GM21717 (cell line): ENCODE measurements around the gene ARL8A.
A peak's percentile ranks its signal among the peaks of the same experiment; 100 is the strongest.
"Not testable (repeated sequence)": the region's sequence is repeated elsewhere in the genome, so short reads cannot be mapped to it uniquely, and the experiment has no call there.

Experiments
- ATAC-seq: cut with Tn5 transposase; IDR thresholded peaks from one replicate; pipeline ENCODE4 v1.9.1; 2021; ENCODE audit warnings: mild to moderate bottlenecking, moderate library complexity; ENCODE audit not compliant: unreplicated experiment

ARL8A gene

DNA sequence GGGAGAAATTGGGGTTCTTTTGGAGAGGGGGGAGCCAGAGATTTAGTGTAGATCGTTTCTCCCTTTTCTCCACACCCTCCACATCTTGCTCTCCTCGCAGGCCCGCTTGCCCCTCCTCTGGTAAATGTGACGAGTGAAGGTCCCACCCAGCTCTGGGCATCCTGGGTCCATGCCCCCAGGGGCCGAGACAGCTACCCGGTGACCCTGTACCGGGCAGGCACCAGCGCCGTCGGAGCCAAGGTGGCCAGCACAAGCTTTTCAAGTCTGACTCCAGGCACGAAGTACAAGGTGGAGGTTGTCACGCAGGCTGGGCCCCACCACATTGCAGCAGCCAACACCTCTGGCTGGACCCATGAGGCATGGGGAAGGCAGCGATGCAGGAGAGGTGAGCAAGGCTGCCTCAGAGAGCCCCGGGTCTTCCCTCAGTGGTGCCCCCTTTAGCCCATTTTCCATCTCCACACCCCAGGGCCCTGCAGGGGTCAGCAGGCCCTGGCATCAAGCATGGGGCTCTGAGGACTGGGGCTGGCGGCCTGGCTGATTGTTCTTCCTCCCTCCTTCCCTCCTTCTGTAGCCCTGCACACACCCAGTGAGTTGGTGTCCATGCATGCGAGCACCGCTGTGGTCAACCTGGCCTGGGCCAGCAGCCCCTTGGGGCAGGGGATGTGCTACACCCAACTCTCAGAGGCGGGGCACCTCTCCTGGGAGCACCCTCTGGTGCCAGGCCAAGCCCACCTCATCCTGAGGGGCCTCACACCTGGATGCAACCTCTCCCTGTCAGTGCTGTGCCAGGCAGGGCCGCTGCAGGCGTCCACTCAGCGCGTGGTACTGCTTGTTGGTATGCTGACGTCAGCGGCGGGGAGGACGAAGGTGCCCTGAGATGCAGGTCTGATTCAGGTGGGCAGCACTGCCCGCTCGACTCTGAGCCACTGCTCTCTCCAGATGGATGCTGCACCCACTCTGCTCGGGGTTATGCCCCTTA, 32.7 kb upstream of the ARL8A start:
- no peak for ATAC-seq

DNA sequence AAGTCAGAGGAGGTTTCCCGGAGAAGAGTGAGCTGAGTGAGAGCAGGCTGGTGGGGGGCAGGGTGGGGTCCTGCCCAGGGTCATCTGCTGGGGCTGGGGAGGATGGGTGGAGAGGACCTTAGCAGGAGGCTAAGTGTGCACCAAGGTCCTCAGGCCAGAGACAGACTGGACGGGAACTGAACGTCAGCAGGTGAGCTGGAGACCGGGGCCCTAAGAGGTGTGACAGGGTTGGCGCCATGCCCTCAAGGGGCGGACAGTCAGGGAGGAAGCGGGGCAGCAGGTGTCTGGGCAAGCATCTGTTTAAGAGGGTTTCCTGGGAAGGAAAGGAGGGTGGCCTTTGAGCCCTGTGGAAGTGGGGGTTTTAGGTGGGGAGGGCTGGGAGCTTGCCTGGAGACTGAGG, 29.5 kb upstream of the ARL8A start:
- ATAC-seq, result no peak

DNA sequence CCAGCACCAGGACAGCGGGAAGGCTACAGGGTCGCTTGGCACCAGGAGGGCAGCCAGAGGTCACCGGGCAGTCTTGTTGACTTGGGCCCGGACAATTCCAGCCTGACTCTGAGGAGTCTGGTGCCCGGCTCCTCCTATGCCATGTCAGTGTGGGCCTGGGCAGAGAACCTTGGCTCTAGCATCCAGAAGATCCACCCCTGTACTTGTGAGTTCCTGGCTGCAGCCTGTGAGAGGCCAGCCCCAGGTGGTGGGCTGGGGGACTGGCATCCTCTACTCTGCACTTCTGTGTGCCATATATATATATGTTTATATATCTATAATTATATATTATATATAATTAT, 27.4 kb upstream of the ARL8A start:
- no peak for ATAC-seq

DNA sequence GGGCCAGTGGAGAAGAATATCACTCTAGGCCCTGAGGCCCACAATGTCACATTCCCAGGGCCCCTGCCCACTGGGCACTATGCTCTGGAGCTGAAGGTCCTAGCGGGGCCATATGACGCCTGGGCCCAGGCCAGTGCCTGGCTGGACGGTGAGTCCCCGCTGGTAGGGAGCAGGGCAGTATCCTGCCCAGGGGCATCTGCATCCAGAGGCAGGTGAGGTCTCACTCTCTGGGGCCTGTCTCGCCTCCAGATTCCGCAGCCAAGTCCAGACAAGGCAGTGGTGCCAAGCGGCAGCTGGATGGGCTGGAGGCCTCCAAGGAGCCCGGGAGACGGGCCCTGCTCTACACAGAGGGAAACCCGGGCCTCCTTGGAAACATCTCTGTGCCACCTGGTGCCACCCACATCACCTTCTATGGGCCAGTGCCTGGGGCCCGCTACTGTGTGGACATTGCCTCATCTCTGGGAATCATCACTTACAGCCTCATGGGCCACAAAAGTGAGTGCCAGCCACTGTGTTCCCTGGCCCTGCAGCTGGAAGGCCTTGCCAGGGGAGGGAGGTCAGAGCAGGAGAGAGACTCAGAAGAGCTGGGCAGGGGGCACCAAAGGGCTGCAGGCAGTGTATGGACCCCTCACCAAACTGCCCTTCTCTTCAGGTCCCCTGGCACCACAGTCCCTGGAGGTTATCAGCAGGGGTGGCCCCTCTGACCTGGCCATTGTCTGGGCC, 26.9 kb upstream of the ARL8A start:
- ATAC-seq, result no peak

DNA sequence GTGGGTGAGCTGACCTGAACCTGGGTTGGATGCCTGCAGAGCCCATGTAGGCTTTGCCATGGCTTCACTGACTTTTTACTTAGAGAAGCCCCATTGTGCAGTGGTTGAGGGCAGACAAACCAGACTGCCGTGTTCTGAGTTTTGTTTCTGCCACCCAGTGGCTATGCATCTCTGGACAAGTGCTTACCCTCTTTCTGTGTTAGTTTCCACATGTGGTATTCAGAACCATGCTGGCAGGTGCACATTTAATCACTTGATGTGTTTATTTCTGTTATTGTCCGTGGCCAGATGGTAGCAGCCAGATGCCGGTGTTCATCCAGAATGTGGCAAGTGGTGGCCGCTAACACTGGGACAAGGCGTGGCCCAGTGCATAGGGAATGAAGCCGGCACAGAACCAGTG, 26.2 kb upstream of the ARL8A start:
- ATAC-seq, result no peak

DNA sequence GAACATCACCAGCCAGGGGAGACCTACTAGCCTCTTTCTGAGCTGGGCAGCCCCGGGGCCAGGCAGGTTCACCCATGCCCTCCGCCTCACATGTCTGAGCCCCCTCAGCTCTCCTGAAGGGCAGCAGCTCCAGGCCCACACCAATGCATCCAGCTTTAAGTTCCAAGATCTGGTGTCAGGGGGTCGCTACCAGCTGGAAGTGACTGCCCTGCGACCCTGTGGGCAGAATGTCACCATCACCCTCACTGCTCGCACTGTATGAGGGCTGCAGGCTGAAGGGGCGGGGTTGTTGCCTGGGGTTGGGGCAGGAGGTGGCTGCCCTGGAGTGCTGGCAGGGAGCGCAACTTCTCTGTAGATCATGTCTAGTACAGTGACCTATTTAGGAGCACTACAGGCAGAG, 24.3 kb upstream of the ARL8A start:
- ATAC-seq, result no peak

DNA sequence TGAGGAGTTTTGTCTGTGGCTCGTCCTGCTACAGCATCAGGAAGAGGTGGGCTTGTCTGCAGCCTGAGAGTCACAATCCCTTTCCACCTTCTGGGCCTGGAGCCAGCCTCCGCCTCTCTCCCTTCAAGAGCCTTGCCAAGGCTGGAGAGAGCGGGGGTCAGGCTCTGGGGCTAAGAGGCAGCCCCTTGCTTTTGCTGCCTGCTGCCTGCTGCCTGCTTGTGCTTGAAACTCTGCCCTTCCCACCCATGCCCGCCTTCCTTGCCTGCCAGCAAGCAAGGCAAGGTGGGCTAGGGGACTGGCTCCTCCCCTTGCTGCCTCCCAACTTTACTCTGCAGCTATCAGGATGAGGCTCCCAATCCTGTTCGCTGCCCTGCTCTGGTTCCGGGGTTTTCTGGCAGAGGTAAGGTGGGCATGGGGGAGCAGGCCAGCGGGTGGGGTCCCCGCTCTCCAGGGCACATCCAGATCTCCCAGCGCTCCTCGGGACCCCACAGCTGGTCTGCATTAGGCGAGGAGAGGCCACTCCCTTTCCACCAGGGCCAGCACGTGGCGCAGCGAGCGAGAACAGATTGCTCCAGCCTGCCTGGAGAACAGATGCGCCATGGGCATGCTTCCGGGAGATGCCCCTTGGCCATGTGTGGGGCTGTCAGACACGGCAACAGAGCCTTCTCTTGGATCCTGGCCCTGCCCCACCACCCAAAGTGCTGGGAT, 23.3 kb upstream of the ARL8A start:
- no peak for ATAC-seq

DNA sequence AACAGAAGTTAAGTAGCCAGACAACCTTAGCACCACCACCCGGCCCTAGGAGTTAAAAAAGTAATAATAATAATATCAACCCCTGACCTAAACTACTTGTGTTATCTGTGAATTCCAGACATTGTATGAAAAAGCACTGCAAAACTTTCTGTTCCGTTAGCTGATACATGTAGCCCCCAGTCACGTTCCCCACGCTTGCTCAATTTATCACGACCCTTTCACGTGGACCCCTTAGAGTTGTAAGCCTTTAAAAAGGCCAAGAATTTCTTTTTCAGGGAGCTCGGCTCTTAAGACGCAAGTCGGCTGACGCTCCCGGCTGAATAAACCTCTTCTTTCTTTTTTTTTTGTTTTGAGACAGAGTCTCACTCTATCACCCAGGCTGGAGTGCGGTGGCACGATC, 22.5 kb upstream of the ARL8A start:
- not testable (repeated sequence) for ATAC-seq

DNA sequence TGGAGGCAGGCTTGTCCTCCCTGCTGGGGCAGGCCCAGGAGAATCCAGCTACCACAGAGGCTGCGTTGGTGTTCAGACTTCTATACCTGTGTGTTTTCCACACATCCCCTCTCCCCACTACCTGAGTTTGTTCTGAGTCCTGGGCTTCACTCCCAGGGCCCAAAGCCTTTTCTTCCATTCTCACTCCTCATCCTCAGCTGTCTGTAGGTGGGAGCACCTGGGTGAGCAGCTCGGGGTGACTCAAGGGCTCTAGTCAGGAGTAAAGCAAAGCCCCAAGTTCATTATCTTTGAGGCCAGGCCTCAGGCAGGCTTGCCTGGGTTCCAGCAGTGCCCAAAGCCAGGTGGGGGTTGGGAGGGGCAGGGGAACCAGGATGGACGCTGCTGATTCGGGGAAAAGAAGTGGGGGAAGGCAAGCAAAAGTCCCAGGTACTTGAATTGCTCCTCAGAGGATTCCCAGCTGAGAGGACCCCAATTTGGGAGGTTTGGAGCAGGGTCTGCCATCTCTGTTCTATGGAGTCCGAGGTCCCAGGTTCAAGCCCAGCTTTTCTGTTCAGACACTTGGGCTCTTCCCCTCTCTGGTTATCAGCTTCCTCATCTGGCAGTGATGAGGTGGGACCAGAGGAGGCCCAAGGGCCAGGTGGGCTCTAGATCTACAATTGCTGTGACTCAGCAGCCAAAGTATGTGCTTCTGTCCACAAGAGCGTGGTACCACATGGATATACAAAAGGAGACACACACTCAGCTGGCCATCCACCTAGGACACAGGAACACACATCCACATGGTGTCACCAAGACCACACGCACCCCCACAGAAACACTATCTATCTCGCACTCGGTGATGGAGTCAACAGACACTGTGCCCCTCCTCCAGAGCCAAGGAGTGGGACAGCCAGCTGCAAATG, 21.7 kb upstream of the ARL8A start:
- ATAC-seq, result no peak

DNA sequence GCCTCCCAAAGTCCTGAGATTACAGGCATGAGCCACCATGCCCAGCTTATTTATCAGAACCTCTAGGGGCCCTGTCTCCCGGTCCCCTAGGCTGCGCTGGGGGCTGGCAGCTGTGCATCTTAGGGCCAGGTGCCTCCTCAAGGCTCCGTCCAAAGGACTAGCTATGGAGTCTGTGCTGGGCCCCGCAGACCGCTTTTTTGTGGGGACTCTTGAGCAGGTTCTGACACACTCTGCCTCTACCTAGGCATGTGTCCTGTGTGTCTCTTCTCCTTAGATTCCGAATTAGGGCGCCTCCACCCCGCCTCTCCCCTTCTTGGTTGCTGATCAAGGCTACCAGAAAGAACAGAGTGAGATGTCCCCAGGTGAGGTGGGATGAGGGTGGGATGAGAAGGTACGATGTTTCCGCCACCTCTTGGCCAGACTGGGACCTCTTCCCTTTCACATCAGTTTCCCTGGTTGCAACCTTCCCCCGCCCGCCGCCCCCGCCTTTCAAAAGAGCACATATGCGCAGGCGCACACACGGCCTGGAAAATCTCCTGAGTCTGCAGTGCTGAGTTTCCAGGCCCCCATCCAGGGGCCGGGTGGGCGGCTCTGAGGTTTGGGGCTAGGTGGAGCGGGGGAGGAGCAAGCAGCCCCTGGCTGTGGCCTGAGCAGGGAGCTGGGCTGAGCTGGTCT, 20.9 kb upstream of the ARL8A start:
- no peak for ATAC-seq

DNA sequence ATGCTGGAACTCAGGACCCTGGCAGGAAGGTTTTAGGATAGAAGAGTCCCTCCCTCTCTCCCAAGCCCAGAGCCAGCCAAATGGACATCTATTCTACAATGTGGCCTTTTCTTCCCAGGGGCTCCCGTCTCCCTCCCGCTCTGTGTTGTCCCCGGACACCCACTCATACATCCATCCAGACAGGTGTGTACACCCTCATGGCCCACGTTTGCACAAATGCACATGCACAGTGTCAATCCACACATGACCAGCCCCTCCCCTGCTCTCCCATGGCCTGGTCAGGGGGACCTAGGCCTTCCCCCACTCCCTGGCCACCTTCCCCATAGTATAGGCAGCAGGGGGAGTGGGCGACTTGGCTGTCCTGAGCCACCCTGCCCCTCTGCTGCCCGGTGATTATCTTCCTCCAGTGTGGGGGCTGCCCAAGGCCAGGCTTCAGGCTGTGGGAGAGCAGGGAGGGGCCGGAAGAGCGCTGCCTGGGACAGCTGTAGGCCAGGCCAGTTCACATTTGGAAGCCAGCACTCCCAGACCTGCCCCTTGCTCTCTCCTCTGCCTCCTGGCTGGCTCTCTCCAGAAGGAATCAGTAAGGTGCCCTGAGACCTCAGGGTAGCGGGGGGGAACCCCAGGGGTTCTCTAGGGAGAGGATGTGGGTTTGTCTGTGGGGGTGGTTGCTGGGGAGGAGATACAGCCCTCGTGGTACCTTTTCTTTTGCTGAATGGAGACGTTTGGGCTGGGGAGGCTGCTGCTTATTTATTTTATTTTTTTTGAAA, 19.9 kb upstream of the ARL8A start:
- peak; percentile 45 for ATAC-seq

DNA sequence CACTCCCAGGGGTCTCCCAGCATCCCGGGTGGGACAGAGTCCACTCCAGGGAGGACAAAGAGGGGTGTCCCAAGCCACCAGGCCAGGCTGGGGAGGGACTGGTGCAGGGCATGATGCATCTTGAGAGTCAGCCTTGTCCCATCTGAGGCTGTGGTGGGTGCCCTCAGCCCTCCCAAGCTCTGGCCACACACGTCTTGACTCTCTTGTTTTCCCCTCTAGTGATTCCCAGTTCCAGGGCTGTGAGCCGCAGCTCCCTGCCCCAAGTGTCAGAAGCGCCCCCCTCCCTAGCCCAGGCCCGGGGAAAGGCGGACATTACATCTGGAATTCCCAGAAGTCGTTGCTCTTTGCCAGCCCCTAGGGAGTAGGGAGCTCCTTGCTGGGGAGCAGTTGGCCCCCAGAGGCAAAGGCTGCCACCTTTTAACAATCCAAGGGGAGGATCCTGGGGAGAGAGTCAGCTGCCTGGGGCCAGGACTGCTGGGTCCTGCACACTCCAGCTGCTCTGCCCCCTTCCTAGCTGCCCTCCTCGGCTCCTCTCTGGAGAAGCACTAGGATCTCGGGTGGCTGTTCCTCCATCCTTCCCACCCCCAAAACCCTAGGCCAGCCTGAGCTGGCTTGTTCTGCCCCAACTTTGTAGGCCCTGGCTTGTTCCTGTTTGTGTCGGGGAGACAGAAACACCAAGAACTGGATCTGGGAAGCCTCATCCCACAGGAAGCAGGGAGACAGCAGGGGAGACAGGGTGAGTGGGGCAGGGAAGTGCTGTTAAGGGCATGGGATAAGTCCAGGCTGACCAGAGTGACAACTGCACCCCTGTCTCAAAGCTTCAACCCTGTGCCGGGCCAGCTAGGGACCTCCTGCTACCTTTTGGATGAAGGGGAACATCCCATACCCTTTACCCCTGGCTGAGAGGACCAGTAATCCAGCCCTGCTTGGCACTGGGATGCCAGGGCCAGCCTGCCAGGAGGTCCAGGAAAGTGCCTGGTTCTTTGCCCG, 19.0 kb upstream of the ARL8A start:
- no peak for ATAC-seq

DNA sequence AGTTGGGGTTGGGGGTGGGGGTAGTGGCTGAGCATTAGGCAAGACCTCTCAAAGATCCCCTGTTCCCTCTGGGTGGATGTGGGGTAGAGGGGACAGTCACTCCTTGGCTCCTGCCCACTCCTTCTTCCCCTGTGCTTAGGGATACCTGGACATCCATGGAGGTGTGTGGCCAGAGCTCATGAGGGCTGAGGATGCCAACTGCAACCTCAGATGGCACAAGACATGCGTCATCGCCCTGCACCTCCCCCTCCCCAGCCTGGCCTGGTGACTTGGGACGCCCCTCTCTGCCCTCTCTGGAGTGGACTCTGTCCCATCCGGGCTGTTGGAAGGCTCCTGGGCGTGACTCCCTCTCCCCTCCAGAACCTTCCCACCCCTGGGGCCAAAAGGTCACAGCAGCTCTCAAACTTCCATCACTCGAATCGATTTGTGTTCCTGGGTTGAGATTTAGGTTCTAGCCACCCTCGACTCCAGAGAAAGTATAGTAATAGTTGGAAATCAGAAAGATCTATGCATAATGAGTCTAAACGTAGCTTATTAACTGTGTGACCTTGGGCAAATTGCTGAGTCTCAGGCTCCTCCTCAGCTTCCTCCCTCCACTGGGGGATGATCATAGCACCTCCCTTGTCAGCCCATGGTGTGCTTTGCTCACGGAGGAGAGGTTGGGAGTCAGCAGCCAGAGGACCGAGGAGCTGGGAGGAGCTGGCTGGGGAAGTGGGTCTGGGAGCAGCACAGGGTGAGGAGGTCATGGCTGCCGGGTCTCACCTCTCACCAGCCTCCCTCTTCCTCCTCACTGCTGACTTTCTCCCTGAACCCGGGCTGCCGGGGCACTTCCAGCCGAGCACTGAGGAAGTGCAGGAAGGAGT, 18.1 kb upstream of the ARL8A start:
- ATAC-seq, result no peak

DNA sequence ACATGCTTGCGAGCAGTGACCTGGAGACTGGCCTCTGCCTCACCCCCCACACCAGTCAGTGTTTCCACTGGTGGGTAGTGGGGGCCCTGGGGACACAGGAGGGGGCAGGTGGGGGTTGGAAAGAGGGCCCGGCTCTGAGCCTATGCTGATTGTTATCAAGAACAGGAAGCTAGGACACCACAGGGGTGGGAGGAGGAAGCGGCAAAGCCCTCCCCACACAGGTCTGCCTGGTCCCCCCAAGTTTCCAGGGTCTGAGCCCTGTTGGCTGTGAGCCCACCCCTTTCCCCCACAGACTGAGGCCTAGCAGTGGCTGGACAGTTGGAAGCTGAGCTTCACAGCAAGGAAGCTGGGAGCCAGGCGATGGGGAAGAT, 17.5 kb upstream of the ARL8A start:
- ATAC-seq, result no peak

DNA sequence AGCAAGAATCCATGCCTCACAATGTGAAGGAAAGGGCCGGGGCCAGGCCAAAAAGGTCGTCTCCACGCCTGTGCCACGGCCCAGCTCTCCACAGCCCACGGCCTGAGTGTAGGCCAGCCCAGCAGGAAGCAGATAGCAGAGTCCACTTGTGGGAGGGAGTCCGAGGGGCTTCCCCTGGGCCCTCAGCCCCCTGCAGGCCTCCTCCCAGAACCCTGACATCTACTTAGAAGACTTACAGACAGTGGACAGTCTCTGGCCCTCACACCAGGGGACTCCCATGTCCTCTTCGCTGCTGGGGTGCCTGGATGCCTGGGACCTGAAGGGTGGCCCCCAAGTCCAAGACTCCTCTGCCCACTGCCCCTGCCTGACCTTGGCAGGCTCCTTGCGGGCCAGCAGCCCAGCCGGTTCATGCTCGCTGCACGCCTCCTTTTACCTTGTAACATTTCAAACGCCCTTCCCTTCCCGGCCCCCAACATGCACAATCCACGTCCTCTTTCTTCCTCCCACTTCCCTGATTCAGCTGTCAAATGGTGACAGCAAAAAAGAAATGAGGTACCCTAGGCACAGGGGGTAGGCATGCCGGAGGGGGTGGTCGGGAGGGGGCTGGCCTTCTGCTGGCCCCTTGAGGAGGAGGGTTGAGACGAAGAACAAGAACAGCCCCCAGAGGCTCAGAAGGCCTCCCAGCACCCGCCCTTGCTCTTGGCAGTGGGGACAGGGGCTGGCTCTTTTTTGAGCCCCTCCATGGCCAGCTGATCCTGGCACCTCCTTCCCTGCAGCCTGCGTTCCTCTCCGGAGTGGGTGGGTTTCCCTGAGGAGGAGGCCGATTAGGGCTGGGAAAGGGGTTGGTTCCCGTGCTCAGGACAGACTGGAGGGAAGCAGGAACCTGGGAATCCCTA, 16.9 kb upstream of the ARL8A start:
- no peak for ATAC-seq

DNA sequence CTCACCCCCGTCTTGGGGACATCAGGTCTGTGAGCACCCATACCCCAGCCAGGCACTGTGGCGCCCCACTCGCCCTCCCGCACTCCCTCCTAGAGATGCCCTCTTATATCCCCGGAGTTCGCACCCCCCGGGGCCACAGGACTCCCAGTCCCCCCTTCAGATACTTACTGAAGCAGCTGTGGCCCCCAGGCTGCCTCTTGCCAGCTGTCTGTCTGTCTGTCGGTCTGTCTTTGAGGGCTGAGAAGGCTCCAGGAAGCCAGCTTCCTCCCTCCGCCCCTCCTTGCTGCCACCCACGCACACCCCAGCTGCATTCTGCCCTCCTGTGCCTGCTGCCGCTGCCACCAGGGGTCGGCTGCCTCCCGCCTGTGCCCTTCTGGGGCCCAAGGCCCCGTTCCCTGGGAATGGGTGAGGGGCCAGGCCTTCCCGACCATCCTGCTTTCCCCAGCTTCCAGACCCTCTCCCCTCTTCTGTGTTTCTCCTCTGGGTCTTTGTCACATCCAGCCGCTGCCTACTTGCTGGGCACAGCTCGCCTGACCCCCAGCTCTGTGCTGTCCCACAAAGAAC, 15.9 kb upstream of the ARL8A start, which contains the start of gene PTPN7:
Gene PTPN7 (minus strand): TSS at position 226 of the 564 bp plus-strand sequence. CDS start 1,200 bp downstream, outside the sequence.
- peak; percentile 41 for ATAC-seq
